Measurements from ENCODE around the gene TBPL2.
A peak's percentile ranks its signal among the peaks of the same experiment; 100 is the strongest.
"Not testable (repeated sequence)": the region's sequence is repeated elsewhere in the genome, so short reads cannot be mapped to it uniquely, and the experiment has no call there.

The TBPL2 gene

DNA sequence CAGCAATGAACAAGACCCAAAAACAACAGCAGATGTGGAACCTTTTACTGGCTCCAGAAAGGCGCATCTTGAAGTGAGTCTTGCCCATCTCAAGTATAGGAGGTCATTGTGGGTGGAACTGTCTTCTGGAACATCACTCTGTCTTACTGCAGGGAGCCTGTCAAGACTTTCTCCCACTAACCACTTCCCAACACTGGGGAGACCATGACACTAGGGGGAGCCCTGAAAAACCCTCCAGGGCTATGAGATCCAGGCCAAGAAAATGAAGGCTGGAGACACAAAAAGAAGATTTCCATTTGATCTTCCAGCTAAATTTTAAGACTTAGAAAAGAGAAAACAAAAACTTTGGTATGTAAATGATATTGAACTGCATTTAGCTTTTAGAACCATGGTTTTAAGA is 15.3 kb downstream of the TBPL2 start:
- no peaks in the 10 kb centered on the region for H3K4me1 ChIP-seq (ENCODE audit: control insufficient read depth, insufficient read depth, low read length)
- no peaks in the 10 kb centered on the region for H3K27me3 ChIP-seq (ENCODE audit: control insufficient read depth in 1 of 2, insufficient read depth in 2 of 2, low read length in 2 of 2)
- no peak overlapping the region for H3K27ac ChIP-seq (ENCODE audit: low read length)
- no peak overlapping the region for H3K9ac ChIP-seq (ENCODE audit: low read length in 2 of 2)
- H3K9me3 ChIP-seq (ENCODE audit: control insufficient read depth in 2 of 2, low read length in 2 of 2): no peaks in the 10 kb centered on the region
- H3K4me3 ChIP-seq (ENCODE audit: low read length in 2 of 2): no peak overlapping the region
- no peaks in the 10 kb centered on the region for H3K36me3 ChIP-seq (ENCODE audit: control insufficient read depth in 2 of 2, insufficient read depth in 2 of 2, low read length in 2 of 2)

GRCh38 chr14:55423969-55424368 is 16.4 kb downstream of the TBPL2 start:
- H3K9me3 ChIP-seq (ENCODE audit: control insufficient read depth in 2 of 2, low read length in 2 of 2): no peaks in the 10 kb centered on the region
- no peaks in the 10 kb centered on the region for H3K36me3 ChIP-seq (ENCODE audit: control insufficient read depth in 2 of 2, insufficient read depth in 2 of 2, low read length in 2 of 2)
- H3K4me3 ChIP-seq (ENCODE audit: low read length in 2 of 2): no peak overlapping the region
- no peaks in the 10 kb centered on the region for H3K4me1 ChIP-seq (ENCODE audit: control insufficient read depth, insufficient read depth, low read length)
- no peak overlapping the region for H3K27ac ChIP-seq (ENCODE audit: low read length)
- H3K27me3 ChIP-seq (ENCODE audit: control insufficient read depth in 1 of 2, insufficient read depth in 2 of 2, low read length in 2 of 2): no peaks in the 10 kb centered on the region
- no peak overlapping the region for H3K9ac ChIP-seq (ENCODE audit: low read length in 2 of 2)

- H3K27ac ChIP-seq (ENCODE audit: low read length); H3K9ac ChIP-seq (ENCODE audit: low read length in 2 of 2); H3K9me3 ChIP-seq (ENCODE audit: control insufficient read depth in 2 of 2, low read length in 2 of 2); H3K27me3 ChIP-seq (ENCODE audit: control insufficient read depth in 1 of 2, insufficient read depth in 2 of 2, low read length in 2 of 2); H3K36me3 ChIP-seq (ENCODE audit: control insufficient read depth in 2 of 2, insufficient read depth in 2 of 2, low read length in 2 of 2); H3K4me1 ChIP-seq (ENCODE audit: control insufficient read depth, insufficient read depth, low read length); H3K4me3 ChIP-seq (ENCODE audit: low read length in 2 of 2): not testable (repeated sequence)
Observed at GRCh38 chr14:55422338-55422737, 18.1 kb downstream of the TBPL2 start.

GRCh38 chr14:55419663-55420062 is 20.8 kb downstream of the TBPL2 start:
- Histone ChIP-seq H3K27me3 (ENCODE audit: control insufficient read depth in 1 of 2, insufficient read depth in 2 of 2, low read length in 2 of 2) (no peaks in the 10 kb centered on the region), H3K4me1 (ENCODE audit: control insufficient read depth, insufficient read depth, low read length) (no peaks in the 10 kb centered on the region), H3K9me3 (ENCODE audit: control insufficient read depth in 2 of 2, low read length in 2 of 2) (no peaks in the 10 kb centered on the region), H3K4me3 (ENCODE audit: low read length in 2 of 2) (no peak overlapping the region), H3K27ac (ENCODE audit: low read length) (no peak overlapping the region), H3K9ac (ENCODE audit: low read length in 2 of 2) (no peak overlapping the region), H3K36me3 (ENCODE audit: control insufficient read depth in 2 of 2, insufficient read depth in 2 of 2, low read length in 2 of 2) (no peaks in the 10 kb centered on the region)

DNA sequence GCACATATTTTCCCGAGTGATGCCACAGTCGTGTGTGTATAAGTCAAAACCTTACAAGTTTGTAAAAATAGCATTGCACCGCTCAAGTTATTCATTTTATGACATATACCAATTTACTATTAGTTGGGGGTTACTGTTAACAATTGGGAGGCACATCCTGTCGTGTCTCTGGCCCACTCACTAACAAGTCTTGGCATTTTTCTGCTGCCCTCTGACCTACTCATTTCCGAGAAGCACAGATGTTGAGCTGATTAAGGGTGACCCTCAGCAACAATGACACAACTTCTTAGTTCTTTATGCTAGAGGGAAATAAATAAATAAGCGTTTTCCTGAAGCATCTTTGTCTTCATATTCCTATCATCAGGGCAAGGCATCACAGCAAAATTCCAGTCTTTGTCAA is 22.0 kb downstream of the TBPL2 start:
- Histone ChIP-seq H3K4me1 (ENCODE audit: control insufficient read depth, insufficient read depth, low read length) (no peaks in the 10 kb centered on the region), H3K9ac (ENCODE audit: low read length in 2 of 2) (no peak overlapping the region), H3K27ac (ENCODE audit: low read length) (no peak overlapping the region), H3K9me3 (ENCODE audit: control insufficient read depth in 2 of 2, low read length in 2 of 2) (no peaks in the 10 kb centered on the region), H3K4me3 (ENCODE audit: low read length in 2 of 2) (no peak overlapping the region), H3K36me3 (ENCODE audit: control insufficient read depth in 2 of 2, insufficient read depth in 2 of 2, low read length in 2 of 2) (no peaks in the 10 kb centered on the region), H3K27me3 (ENCODE audit: control insufficient read depth in 1 of 2, insufficient read depth in 2 of 2, low read length in 2 of 2) (no peaks in the 10 kb centered on the region)

DNA sequence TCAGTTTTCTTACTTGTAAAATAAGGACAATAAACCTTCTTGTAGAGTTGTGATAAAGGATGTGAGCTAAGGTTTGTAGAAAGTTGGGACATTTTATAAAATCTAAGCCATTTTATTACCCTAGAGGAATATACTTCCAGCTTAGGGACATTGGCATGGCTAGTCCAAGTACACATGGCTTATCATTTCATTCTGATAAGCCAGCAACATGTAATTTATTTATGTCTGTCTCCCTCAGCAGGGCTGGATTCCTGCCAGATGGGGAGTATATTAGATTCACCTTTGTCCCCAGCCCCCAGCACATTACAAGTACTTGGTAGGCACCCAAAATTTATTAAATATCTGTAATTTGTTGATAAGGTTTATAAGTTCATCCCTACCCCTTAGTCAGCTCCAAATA is 22.5 kb downstream of the TBPL2 start:
- H3K4me3 ChIP-seq (ENCODE audit: low read length in 2 of 2): no peak overlapping the region
- no peaks in the 10 kb centered on the region for H3K27me3 ChIP-seq (ENCODE audit: control insufficient read depth in 1 of 2, insufficient read depth in 2 of 2, low read length in 2 of 2)
- no peaks in the 10 kb centered on the region for H3K9me3 ChIP-seq (ENCODE audit: control insufficient read depth in 2 of 2, low read length in 2 of 2)
- no peaks in the 10 kb centered on the region for H3K36me3 ChIP-seq (ENCODE audit: control insufficient read depth in 2 of 2, insufficient read depth in 2 of 2, low read length in 2 of 2)
- H3K27ac ChIP-seq (ENCODE audit: low read length): no peak overlapping the region
- no peaks in the 10 kb centered on the region for H3K4me1 ChIP-seq (ENCODE audit: control insufficient read depth, insufficient read depth, low read length)
- no peak overlapping the region for H3K9ac ChIP-seq (ENCODE audit: low read length in 2 of 2)

DNA sequence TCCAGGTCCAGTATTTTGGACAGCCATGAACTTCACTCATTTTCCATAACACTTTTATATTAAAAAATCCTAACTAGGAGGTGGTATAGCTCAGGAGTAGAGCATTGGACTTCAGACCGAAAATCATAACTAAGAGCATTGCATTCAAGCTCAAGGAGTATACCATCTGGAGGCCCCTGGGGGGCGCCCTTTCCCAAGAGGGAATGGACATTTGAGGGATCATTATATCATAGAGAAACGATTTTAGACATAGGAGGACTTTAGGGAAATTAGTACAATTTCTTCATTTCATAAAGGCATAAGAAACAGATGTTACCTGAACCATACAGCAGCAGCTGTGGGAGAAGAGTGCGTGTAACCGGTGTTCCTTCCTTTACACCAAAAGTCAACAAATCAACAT is 23.6 kb downstream of the TBPL2 start:
- Histone ChIP-seq H3K4me1 (ENCODE audit: control insufficient read depth, insufficient read depth, low read length) (no peaks in the 10 kb centered on the region), H3K9me3 (ENCODE audit: control insufficient read depth in 2 of 2, low read length in 2 of 2) (no peaks in the 10 kb centered on the region), H3K36me3 (ENCODE audit: control insufficient read depth in 2 of 2, insufficient read depth in 2 of 2, low read length in 2 of 2) (no peaks in the 10 kb centered on the region), H3K27ac (ENCODE audit: low read length) (no peak overlapping the region), H3K27me3 (ENCODE audit: control insufficient read depth in 1 of 2, insufficient read depth in 2 of 2, low read length in 2 of 2) (no peaks in the 10 kb centered on the region), H3K4me3 (ENCODE audit: low read length in 2 of 2) (no peak overlapping the region), H3K9ac (ENCODE audit: low read length in 2 of 2) (no peak overlapping the region)

GRCh38 chr14:55414551-55414950 is 25.9 kb downstream of the TBPL2 start:
- Histone ChIP-seq H3K4me3 (ENCODE audit: low read length in 2 of 2) (no peak overlapping the region), H3K27me3 (ENCODE audit: control insufficient read depth in 1 of 2, insufficient read depth in 2 of 2, low read length in 2 of 2) (no peaks in the 10 kb centered on the region), H3K4me1 (ENCODE audit: control insufficient read depth, insufficient read depth, low read length) (peaks cover 6% of the 10 kb centered on the region), H3K36me3 (ENCODE audit: control insufficient read depth in 2 of 2, insufficient read depth in 2 of 2, low read length in 2 of 2) (no peaks in the 10 kb centered on the region), H3K9me3 (ENCODE audit: control insufficient read depth in 2 of 2, low read length in 2 of 2) (no peaks in the 10 kb centered on the region), H3K9ac (ENCODE audit: low read length in 2 of 2) (no peak overlapping the region), H3K27ac (ENCODE audit: low read length) (no peak overlapping the region)

GRCh38 chr14:55412676-55413075 is 27.7 kb downstream of the TBPL2 start:
- no peak overlapping the region for H3K4me3 ChIP-seq (ENCODE audit: low read length in 2 of 2)
- no peaks in the 10 kb centered on the region for H3K27me3 ChIP-seq (ENCODE audit: control insufficient read depth in 1 of 2, insufficient read depth in 2 of 2, low read length in 2 of 2)
- H3K9ac ChIP-seq (ENCODE audit: low read length in 2 of 2): no peak overlapping the region
- peaks cover 6% of the 10 kb centered on the region for H3K4me1 ChIP-seq (ENCODE audit: control insufficient read depth, insufficient read depth, low read length)
- no peaks in the 10 kb centered on the region for H3K9me3 ChIP-seq (ENCODE audit: control insufficient read depth in 2 of 2, low read length in 2 of 2)
- H3K36me3 ChIP-seq (ENCODE audit: control insufficient read depth in 2 of 2, insufficient read depth in 2 of 2, low read length in 2 of 2): no peaks in the 10 kb centered on the region
- no peak overlapping the region for H3K27ac ChIP-seq (ENCODE audit: low read length)

GRCh38 chr14:55411426-55412389 is 28.7 kb downstream of the TBPL2 start, which contains the start of gene ATG14:
TSS of gene ATG14 (minus strand) at chr14:55411830. CDS start at chr14:55411822, 8 bp downstream.
- H3K4me1 ChIP-seq (ENCODE audit: control insufficient read depth, insufficient read depth, low read length): peaks cover 6% of the 10 kb centered on the region
- H3K36me3 ChIP-seq (ENCODE audit: control insufficient read depth in 2 of 2, insufficient read depth in 2 of 2, low read length in 2 of 2): no peaks in the 10 kb centered on the region

GRCh38 chr14:55410876-55411275 is 29.5 kb downstream of the TBPL2 start:
- peak overlapping the region; percentile 73 for H3K27ac ChIP-seq (ENCODE audit: low read length)
- peak overlapping the region; percentile 91 to 99 for H3K4me3 ChIP-seq (ENCODE audit: low read length in 2 of 2)
- H3K9me3 ChIP-seq (ENCODE audit: control insufficient read depth in 2 of 2, low read length in 2 of 2): no peaks in the 10 kb centered on the region
- peak overlapping the region; percentile 88 to 92 for H3K9ac ChIP-seq (ENCODE audit: low read length in 2 of 2)
- H3K36me3 ChIP-seq (ENCODE audit: control insufficient read depth in 2 of 2, insufficient read depth in 2 of 2, low read length in 2 of 2): no peaks in the 10 kb centered on the region
- H3K4me1 ChIP-seq (ENCODE audit: control insufficient read depth, insufficient read depth, low read length): peaks cover 6% of the 10 kb centered on the region
- H3K27me3 ChIP-seq (ENCODE audit: control insufficient read depth in 1 of 2, insufficient read depth in 2 of 2, low read length in 2 of 2): no peaks in the 10 kb centered on the region

More at GRCh38 chr14:55411426-55412389, 28.7 kb downstream of the TBPL2 start, which contains the start of gene ATG14:
- H3K9ac ChIP-seq (ENCODE audit: low read length in 2 of 2): peak within 1 kb of the TSS; percentile 88 to 92
- H3K27me3 ChIP-seq (ENCODE audit: control insufficient read depth in 1 of 2, insufficient read depth in 2 of 2, low read length in 2 of 2): no peaks in the 10 kb centered on the region
- no peaks in the 10 kb centered on the region for H3K9me3 ChIP-seq (ENCODE audit: control insufficient read depth in 2 of 2, low read length in 2 of 2)
- peak within 1 kb of the TSS; percentile 73 for H3K27ac ChIP-seq (ENCODE audit: low read length)
- H3K4me3 ChIP-seq (ENCODE audit: low read length in 2 of 2): peak within 1 kb of the TSS; percentile 91 to 99
